ENCODE measurements around the gene GPR135. TPM values are rescaled to one million over a fixed set of nuclear protein-coding genes. Genes with fewer than 3 reads are reported as not detected.

The GPR135 gene
- total RNA-seq, result under 1 TPM; 0.64 to 0.67 TPM

DNA sequence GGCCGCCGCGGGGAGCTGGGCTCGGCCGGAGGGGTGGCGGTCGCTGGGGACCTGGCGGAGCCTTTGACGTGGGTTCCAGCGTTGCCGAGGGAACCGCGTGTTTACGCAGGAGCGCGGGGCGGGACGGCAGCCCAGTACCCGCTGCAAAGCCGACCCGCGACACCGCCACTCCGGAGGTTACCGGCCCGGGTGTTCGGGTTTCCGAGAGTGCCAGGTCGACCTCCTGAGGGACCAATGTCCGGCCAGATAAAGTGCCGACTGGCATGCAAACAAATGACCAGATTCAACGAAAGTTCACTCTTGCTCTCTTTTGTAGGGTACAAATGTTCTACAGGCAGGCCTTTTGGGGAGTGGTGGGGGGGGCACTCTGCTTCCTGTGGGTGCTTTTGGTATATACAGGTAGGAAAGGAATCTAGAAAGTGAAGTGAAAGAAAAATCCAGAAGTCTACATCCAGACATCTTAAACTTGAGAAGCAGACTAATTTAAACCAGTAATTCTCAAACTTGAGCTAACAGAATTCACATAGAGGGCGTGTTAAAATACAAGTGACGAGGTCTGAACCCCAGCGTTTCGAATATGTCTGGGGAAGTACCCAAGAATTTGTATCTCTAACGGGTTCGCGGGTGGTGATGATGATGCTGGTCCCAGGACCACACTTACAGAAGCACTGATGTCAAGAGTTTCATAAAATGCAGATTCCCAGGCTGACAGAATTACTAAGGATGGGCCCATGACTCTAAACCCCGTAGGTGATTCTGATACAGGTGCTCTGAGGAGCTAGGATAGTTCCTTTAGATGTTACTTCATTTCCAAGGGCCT is at the start of gene GPR135:
Gene GPR135, minus strand, starts transcription at position 65 of the 820 bp plus-strand sequence. CDS start 154 bp downstream, outside the sequence.
- intact Hi-C loops (cut with micrococcal nuclease), result no loop called here
- DNase-seq, result peak; percentile 9
- CTCF ChIA-PET, result interaction anchor here (1.1 to 1.7 kb wide), 2 partner anchors 14 to 18 kb away, joined by 4 to 8 read pairs; partner anchors contain the start of genes JKAMP and L3HYPDH
- no peak within 1 kb of the TSS for H3K27ac Mint-ChIP-seq
- H3K36me3 Mint-ChIP-seq (ENCODE audit: low read depth), result peaks cover 3% of the 10 kb centered on the region
- peaks cover 8% of the 10 kb centered on the region for H3K27me3 Mint-ChIP-seq (ENCODE audit: low read depth)
- peak within 1 kb of the TSS; percentile 80 for H3K4me3 Mint-ChIP-seq
- H3K9me3 Mint-ChIP-seq, result no peaks in the 10 kb centered on the region
- H3K4me1 Mint-ChIP-seq (ENCODE audit: low read depth), result peaks cover 7% of the 10 kb centered on the region

- intact Hi-C loops (cut with micrococcal nuclease), result loop anchor here (1.0 kb wide), 1 partner anchor 64 kb away; the partner anchor contains the start of gene CCDC175
- DNase-seq, result peak; percentile 13
- Mint-ChIP-seq H3K9me3 (no peaks in the 10 kb centered on the region), H3K36me3 (ENCODE audit: low read depth) (no peaks in the 10 kb centered on the region), H3K27ac (no peak overlapping the region), H3K4me1 (ENCODE audit: low read depth) (no peaks in the 10 kb centered on the region), H3K27me3 (ENCODE audit: low read depth) (peaks cover 20% of the 10 kb centered on the region), H3K4me3 (no peak overlapping the region)
- CTCF ChIA-PET, result interaction anchor here (1.1 kb wide), 1 partner anchor 65 kb away, joined by 4 read pairs; the partner anchor contains the start of gene CCDC175
These were observed 46.9 kb upstream of the GPR135 start for GRCh38 chr14:59511916-59512575.

- no peaks in the 10 kb centered on the region for H3K9me3 Mint-ChIP-seq
- CTCF ChIA-PET, result interaction anchor here (0.6 to 0.7 kb wide), 2 partner anchors 232 to 1378 kb away, joined by 3 read pairs; no protein-coding TSS in a partner anchor
- no peaks in the 10 kb centered on the region for H3K36me3 Mint-ChIP-seq (ENCODE audit: low read depth)
- peaks cover 15% of the 10 kb centered on the region for H3K27me3 Mint-ChIP-seq (ENCODE audit: low read depth)
- DNase-seq, result no peak
- H3K4me3 Mint-ChIP-seq, result no peak overlapping the region
- H3K4me1 Mint-ChIP-seq (ENCODE audit: low read depth), result no peaks in the 10 kb centered on the region
- intact Hi-C loops (cut with micrococcal nuclease), result no loop called here
- H3K27ac Mint-ChIP-seq, result no peak overlapping the region
These were observed 45.8 kb upstream of the GPR135 start for GRCh38 chr14:59510966-59511365.

- Mint-ChIP-seq H3K27me3 (ENCODE audit: low read depth) (peaks cover 11% of the 10 kb centered on the region), H3K4me3 (no peak overlapping the region), H3K9me3 (no peaks in the 10 kb centered on the region), H3K27ac (no peak overlapping the region), H3K4me1 (ENCODE audit: low read depth) (no peaks in the 10 kb centered on the region), H3K36me3 (ENCODE audit: low read depth) (no peaks in the 10 kb centered on the region)
- CTCF ChIA-PET, result interaction anchor here (1.5 kb wide), 1 partner anchor 67 kb away, joined by 11 read pairs; the partner anchor contains the start of gene CCDC175
- DNase-seq, result no peak
- intact Hi-C loops (cut with micrococcal nuclease), result no loop called here
These were observed 44.8 kb upstream of the GPR135 start for GRCh38 chr14:59510001-59510400.

DNA sequence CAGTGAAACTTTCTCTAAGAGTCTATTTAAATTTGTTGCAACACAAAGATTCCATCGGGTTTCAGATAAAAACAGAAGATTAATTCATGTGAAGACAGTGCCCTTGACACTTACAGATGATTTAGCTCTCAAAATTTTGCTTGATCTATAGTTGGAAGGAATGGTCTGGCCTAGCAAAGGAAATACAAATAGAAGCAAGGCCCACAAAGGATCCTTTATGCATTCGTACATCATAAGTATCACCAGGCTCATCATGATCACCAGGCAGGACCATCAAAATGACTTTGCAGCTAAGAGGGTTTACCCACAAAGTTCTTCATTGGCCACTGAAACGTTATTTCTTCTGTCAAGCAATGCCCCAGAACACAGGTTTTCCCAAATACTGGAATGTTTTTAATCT is 43.9 kb upstream of the GPR135 start:
- H3K9me3 Mint-ChIP-seq, result no peaks in the 10 kb centered on the region
- intact Hi-C loops (cut with micrococcal nuclease), result no loop called here

GRCh38 chr14:59507752-59508103 is 42.5 kb upstream of the GPR135 start:
- Mint-ChIP-seq H3K27me3 (ENCODE audit: low read depth) (peaks cover 5% of the 10 kb centered on the region), H3K36me3 (ENCODE audit: low read depth) (no peaks in the 10 kb centered on the region), H3K9me3 (no peaks in the 10 kb centered on the region), H3K4me3 (no peak overlapping the region), H3K4me1 (ENCODE audit: low read depth) (peaks cover 7% of the 10 kb centered on the region), H3K27ac (no peak overlapping the region)
- CTCF ChIA-PET, result interaction anchor here (0.6 to 2.4 kb wide), 9 partner anchors 9 to 677 kb away, joined by 3 to 41 read pairs (median 4); partner anchors contain the start of genes CCDC175, JKAMP and L3HYPDH
- intact Hi-C loops (cut with micrococcal nuclease), result loop anchor here (1.0 to 2.0 kb wide), 3 partner anchors 69 to 677 kb away; partner anchors contain the start of gene CCDC175
- DNase-seq, result no peak

More for the DNA sequence above, 43.9 kb upstream of the GPR135 start:
- Mint-ChIP-seq H3K4me3 (no peak overlapping the region), H3K27ac (no peak overlapping the region), H3K36me3 (ENCODE audit: low read depth) (no peaks in the 10 kb centered on the region), H3K27me3 (ENCODE audit: low read depth) (peaks cover 8% of the 10 kb centered on the region), H3K4me1 (ENCODE audit: low read depth) (peaks cover 5% of the 10 kb centered on the region)
- DNase-seq, result no peak
- CTCF ChIA-PET, result interaction anchor here (1.5 to 1.7 kb wide), 2 partner anchors 26 to 68 kb away, joined by 3 to 11 read pairs; partner anchors contain the start of gene CCDC175

DNA sequence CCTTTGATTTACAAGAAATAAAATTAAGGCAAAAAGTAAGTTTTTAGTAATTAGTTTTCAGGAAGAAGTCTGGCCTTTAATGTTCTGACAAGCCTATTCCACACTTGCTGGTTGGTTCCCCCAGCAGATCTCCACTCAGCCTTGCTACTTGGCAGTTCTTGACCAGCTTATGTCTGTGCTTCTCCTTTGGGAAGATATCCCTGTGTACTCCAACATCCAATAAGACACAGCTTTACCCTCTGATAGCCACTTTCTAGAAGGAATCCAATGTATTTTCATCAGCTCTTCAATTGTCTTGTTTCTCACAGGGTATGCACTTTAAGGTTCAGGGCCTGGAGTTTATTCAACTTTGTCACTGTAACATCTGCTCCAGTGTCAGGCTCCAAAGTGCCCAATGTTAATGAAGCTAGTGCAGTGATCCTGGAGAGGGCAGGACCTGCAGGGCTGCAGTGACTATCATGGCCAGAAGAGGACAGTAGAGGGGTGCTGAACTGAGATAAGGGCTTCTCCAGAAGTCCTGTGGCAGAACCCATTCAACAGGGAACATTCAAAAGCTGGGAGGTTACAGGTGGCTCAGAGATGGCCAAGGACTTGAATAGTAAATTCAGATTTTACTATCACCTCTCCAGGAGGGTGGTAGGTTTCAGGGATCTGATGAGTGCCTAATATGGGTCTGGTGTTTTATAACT is 42.0 kb upstream of the GPR135 start:
- intact Hi-C loops (cut with micrococcal nuclease), result loop anchor here (1.0 to 2.0 kb wide), 3 partner anchors 69 to 678 kb away; partner anchors contain the start of gene CCDC175
- peak; percentile 74 for DNase-seq
- peaks cover 7% of the 10 kb centered on the region for H3K4me1 Mint-ChIP-seq (ENCODE audit: low read depth)

DNA sequence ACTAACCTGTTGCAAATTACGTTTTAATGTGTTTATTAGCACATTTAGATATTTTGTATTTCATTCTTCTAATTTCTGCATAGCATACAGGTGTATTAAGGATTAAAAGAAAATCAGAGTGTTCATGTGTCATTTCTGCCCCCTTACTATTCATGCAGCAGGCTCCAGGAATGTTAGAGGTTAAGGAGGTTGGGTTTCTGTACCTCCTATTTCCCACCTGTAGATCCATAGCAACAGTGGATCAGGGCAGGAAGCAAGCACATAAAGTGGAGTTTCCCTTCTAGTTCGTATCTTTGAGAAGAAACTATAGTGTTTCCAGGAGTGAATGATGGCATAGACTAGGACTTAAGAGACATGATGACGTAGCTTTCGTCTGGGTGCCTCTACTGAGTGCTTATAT is 38.1 kb upstream of the GPR135 start:
- DNase-seq, result no peak
- Mint-ChIP-seq H3K27me3 (ENCODE audit: low read depth) (no peaks in the 10 kb centered on the region), H3K9me3 (no peaks in the 10 kb centered on the region), H3K36me3 (ENCODE audit: low read depth) (peaks cover 10% of the 10 kb centered on the region), H3K4me3 (no peak overlapping the region), H3K4me1 (ENCODE audit: low read depth) (peaks cover 7% of the 10 kb centered on the region), H3K27ac (no peak overlapping the region)
- CTCF ChIA-PET, result interaction anchor here (0.6 to 1.4 kb wide), 3 partner anchors 30 to 395 kb away, joined by 3 to 6 read pairs (median 3); partner anchors contain the start of gene CCDC175
- intact Hi-C loops (cut with micrococcal nuclease), result no loop called here

More for the DNA sequence above, 42.0 kb upstream of the GPR135 start:
- Mint-ChIP-seq H3K4me3 (no peak overlapping the region), H3K36me3 (ENCODE audit: low read depth) (peaks cover 1% of the 10 kb centered on the region), H3K9me3 (no peaks in the 10 kb centered on the region), H3K27me3 (ENCODE audit: low read depth) (peaks cover 4% of the 10 kb centered on the region), H3K27ac (no peak overlapping the region)
- CTCF ChIA-PET, result interaction anchor here (0.6 to 2.4 kb wide), 14 partner anchors 8 to 843 kb away, joined by 3 to 41 read pairs (median 4); partner anchors contain the start of genes CCDC175, JKAMP and L3HYPDH

DNA sequence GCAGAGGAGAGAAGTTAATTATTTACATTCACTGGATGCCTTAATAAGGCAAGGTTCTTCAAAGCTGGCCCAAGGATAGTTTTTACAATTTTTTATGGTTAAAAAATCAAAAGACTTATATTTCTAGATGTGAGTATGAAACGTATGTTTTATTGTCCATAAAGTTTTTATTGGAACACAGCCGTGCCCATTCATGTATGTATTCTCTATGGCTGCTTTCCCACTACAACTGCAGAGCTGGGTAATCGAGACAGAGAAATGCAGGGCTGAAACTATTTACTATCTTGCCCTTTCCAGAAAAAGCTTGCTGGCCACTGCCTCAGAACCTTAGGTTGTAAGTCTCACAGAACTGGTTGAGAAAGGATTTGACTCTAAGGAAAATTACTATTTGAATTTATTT is 35.6 kb upstream of the GPR135 start:
- no peak overlapping the region for H3K27ac Mint-ChIP-seq
- H3K4me3 Mint-ChIP-seq, result no peak overlapping the region
- H3K36me3 Mint-ChIP-seq (ENCODE audit: low read depth), result peaks cover 18% of the 10 kb centered on the region
- H3K9me3 Mint-ChIP-seq, result no peaks in the 10 kb centered on the region
- no peak for DNase-seq
- intact Hi-C loops (cut with micrococcal nuclease), result no loop called here
- H3K27me3 Mint-ChIP-seq (ENCODE audit: low read depth), result no peaks in the 10 kb centered on the region
- peaks cover 8% of the 10 kb centered on the region for H3K4me1 Mint-ChIP-seq (ENCODE audit: low read depth)
- CTCF ChIA-PET, result interaction anchor here (0.6 kb wide), 1 partner anchor 375 kb away, joined by 5 read pairs; no protein-coding TSS in a partner anchor

- peaks cover 20% of the 10 kb centered on the region for H3K4me1 Mint-ChIP-seq (ENCODE audit: low read depth)
- H3K4me3 Mint-ChIP-seq, result no peak overlapping the region
- no peaks in the 10 kb centered on the region for H3K27me3 Mint-ChIP-seq (ENCODE audit: low read depth)
- peaks cover 50% of the 10 kb centered on the region for H3K36me3 Mint-ChIP-seq (ENCODE audit: low read depth)
- H3K9me3 Mint-ChIP-seq, result no peaks in the 10 kb centered on the region
- CTCF ChIA-PET, result interaction anchor here (0.7 to 1.3 kb wide), 3 partner anchors 15 to 491 kb away, joined by 3 to 5 read pairs (median 4); partner anchors contain the start of gene CCDC175
- no peak for DNase-seq
- intact Hi-C loops (cut with micrococcal nuclease), result no loop called here
- H3K27ac Mint-ChIP-seq, result no peak overlapping the region
These were observed 27.2 kb upstream of the GPR135 start for GRCh38 chr14:59492384-59492783.

GRCh38 chr14:59490756-59491155 is 25.6 kb upstream of the GPR135 start:
- DNase-seq, result no peak
- Mint-ChIP-seq H3K27ac (no peak overlapping the region), H3K9me3 (no peaks in the 10 kb centered on the region), H3K36me3 (ENCODE audit: low read depth) (peaks cover 45% of the 10 kb centered on the region), H3K4me3 (no peak overlapping the region), H3K4me1 (ENCODE audit: low read depth) (peaks cover 23% of the 10 kb centered on the region), H3K27me3 (ENCODE audit: low read depth) (no peaks in the 10 kb centered on the region)
- intact Hi-C loops (cut with micrococcal nuclease), result no loop called here
- CTCF ChIA-PET, result no interaction called here

Data from activated naive CD4-positive, alpha-beta T cell treated with anti-CD3 and anti-CD28 coated beads for 36 hours (primary cell).